Activated CD4-positive, alpha-beta T cell treated with anti-CD3 and anti-CD28 coated beads, Interleukin-2, Interleukin-4, amounts not matched to agents 100 ng/mL and 50 ng/mL, durations not matched to agents 16 hours and 8 hours (primary cell): Measurements from ENCODE around the gene INPP5A.

Experiments
- DNase-seq: peaks from one replicate; pipeline ENCODE4 v3.0.0-alpha.2; 2020; ENCODE audit warnings: low spot score

Gene INPP5A

DNA sequence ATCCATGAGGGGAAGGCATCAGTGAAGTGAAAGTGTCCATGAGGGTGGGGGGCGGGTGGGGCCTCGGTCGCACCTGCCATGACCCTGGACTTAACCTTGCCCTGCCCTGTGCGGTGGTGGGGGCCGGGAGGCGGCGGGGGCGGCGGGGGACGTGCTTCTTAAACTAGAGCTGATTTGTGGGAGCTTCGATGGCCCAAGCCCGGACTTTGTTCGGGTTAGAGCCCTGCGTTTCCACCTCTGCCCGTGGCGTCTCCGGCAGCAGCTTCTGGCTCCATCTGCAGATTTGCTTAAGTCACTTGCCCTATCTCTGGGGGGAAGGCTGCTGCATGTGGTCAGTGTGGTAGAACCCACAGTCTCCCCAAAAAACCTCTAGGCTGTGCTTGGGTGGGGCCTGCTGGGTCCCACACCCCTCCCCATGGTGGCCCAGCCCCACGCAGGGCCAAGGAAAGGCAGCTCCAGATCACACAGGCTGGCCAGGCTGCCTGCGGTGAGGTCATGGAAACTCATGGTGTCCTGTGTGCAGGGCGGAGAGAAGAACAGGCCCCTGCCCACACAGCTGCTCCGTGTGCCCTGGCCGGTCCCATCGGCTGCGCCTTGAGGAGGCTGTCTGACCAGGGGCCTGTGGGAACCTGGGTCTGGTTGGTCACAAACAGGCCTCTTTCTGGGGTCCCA, 93.2 kb downstream of the INPP5A start:
- DNase-seq, result no peak

DNA sequence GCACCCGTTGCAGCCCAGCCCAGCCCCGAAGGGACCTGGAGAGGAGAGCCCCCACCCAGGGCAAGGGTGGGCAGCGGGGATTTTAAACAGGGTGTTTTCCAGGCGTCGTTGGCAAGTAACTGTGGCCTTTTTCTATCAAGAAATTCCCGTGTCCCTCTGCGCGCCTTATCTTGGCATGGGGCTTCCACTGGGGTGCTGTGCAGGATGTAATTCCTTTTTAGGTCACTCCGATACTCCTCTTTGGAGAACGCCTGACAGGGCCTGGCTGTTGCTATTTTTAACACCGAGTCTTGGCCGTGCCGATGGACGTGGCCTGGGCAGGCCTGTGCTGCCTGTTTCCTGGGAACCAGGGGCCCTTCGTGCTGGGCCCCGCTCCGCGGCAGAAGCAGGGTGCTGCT, 93.8 kb downstream of the INPP5A start:
- DNase-seq, result no peak

GRCh38 chr10:132632091-132632561, 94.5 kb downstream of the INPP5A start:
- DNase-seq, result no peak

DNA sequence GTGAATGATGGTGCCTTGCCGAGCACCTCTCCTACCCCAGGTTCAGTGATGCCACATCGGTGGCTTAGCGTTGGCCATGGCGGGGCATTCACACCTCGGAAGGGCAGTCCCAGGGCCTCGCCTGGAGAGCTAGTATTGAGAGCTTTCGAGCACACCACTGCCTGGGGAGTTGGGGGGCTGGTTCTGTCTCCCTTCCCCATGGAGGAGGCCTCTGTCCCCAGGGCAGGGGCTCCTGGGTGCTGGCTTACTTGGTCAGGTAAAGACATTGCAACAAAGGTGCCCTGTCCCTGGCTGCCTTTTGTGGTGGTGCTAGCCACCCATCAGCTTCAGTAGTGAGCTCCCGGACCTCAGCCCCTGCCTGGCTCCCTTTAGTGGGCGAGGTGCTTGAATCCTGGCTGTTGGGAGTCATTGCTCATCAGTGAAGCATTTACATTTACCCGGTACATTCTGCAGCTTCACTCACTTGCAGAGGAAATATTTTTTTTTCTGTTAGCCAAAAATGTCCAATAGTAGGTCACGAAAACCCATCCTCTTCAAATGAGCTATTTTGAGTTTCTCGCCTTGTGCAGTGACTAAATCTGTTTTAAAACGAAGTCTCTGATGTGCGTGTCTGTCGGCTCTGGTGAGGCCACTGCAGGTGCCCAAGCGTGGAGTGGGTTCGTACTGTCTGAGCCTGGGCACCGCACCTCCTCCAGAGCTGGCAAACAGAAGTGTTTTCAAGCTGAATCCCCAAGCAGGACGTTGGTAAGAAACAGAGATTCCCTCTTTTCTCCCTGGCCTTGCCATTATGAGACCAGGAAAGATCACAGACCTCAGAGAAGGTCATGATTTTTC, 95.5 kb downstream of the INPP5A start:
- DNase-seq, result no peak

GRCh38 chr10:132634241-132634946, 96.8 kb downstream of the INPP5A start:
- no peak for DNase-seq

- no peak for DNase-seq
Measured at GRCh38 chr10:132634947-132635271, 97.3 kb downstream of the INPP5A start.

DNA sequence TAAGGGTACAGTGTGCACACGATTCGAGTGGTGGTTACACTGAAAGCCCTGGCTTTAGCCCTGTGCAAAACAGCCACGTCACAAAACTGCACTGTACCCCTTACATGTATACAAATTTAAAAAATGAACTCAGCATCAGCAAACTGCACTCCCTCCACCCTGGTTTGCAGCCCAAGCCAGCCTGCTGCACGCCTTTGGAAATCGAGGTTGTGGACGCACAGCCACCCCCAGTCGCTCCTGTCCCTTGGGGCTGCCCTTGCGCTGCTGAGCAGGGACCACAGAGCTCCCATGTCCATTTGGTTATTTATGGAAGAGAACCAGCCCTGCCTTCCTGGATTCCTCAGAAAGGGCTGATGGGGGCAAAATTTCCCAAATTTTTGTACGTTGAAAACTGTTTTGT, 98.8 kb downstream of the INPP5A start:
- no peak for DNase-seq

GRCh38 chr10:132637477-132638129, 100.0 kb downstream of the INPP5A start:
- DNase-seq, result peak; percentile 27

DNA sequence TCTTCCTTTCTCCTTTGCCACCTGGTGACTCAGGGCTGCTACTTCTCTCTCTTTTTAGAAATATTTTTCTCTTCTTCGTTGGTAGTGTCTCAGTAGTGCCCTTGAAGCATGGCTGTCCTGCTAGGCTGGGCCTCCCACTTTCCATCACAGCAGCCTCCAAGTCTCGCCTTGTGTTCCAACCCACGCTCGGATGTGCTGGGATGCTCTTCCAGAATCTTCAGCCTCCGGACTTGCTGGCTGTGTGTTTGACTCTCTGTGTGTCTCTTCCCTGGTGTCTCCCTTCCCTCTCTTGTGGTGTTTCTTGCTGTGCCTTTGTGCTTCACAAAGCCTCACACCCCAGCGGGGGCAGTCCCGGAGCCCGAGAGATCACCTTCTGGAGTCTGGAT, 100.5 kb downstream of the INPP5A start:
- no peak for DNase-seq

DNA sequence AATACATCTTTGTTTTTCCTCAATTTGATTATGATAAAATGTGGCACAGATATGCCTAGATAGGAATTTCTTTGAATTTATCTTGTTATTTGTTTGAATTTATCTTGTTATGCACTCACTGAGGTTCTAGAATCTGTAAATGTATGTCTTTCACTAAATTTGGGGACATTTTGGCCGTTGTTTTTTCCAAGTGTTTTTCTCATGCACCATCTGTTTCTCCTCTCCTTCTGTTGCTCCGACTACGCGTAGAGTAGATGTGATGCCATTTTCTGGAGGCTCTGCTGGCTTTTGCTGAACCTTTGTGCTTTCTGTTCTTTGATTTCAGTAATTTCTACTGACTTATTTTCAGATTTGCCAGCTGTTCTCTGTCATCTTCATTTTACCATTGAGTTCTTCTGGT, 101.9 kb downstream of the INPP5A start:
- DNase-seq, result no peak

GRCh38 chr10:132640326-132641125, 102.9 kb downstream of the INPP5A start:
- DNase-seq, result no peak

DNA sequence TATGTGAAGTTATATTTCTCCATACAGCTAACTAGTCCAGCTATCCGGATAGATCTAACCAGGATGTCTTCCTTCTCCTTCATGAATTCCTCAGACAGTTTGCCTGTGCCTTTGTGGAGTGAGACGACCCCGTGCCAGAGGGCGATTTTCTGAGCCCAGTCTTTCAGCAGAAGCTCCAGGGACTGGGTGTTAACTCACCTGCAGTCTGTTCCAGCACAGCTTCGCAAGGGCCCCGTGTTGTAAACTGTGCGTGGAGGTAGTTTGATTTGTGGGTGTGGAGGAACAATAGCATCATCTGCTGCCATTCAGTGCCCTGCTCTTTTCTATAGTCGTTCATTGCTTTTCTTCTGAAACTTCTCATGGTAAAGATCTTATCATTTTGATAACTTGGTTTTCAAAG, 103.8 kb downstream of the INPP5A start:
- DNase-seq, result no peak

GRCh38 chr10:132641966-132642731, 104.6 kb downstream of the INPP5A start:
- DNase-seq, result no peak

GRCh38 chr10:132642732-132643008, 105.1 kb downstream of the INPP5A start:
- DNase-seq, result no peak

DNA sequence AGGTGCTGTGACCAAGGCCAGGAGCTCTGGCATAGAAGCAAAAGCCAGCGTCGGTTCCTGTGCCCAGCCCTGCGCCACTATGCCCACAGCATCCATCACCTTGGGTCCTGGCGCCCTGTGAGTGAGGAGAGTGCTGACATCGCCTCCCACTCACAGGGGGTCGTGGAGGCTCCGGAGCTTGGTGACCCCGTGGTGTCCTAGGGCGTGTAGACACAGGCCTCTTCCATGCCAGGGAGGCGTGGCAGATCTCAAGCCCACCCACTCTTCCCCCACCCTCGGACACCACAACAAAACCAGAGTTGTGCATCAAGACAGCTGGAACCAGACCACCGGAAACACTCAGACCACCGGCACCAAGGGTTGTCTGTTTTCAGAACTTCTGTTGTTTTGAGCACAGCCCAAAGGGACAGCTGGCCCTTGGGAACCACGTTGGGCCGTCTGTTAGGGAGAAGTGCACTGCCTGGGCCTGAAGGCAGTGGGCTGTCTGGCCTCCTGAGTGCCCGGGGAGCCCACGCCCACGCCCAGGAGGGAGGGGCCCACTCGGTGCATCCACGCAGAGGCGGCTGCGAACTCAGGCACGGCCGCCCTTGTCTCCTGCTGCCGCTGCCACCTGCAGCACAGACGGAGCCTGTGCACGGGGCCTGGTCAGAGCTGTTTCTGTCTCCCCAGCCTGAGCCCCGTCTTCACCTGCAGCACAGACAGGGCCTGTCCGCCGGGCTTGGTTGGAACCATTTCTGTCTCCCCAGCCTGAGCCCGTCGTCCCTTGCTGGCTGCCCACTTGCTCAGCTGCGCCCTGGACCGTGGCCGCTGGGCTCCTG, 106.3 kb downstream of the INPP5A start:
- no peak for DNase-seq

GRCh38 chr10:132644527-132645246, 107.1 kb downstream of the INPP5A start:
- no peak for DNase-seq

DNA sequence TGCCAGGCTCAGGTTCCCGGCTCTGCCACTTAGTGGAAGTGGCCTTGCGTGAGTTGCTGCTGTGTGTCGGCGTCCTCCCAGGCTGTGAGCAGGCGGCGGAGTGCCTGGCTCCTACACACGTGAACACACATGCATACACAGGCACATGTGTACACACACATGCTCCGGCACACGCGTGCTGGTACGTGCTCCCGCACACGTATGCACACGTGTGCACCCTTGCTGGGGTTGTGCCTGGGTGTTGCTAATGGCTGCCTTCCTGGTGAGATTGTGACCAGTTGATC, 107.6 kb downstream of the INPP5A start:
- DNase-seq, result no peak

- DNase-seq, result no peak
Measured at GRCh38 chr10:132645630-132646442, 108.2 kb downstream of the INPP5A start.
